ENCODE results near the gene TOB2.

Gene TOB2

GRCh38 chr22:41401781-41402648 is 44.6 kb downstream of the TOB2 start:
- FAIRE-seq (no peak), DNase-seq (ENCODE audit: insufficient read length, low spot score) (peak; percentile 69)
- TF ChIP-seq POLR2A (IDR thresholded peaks at IDR 0.05; ENCODE audit: low read depth, low read length): no peak

- no peak for TF ChIP-seq POLR2A (IDR thresholded peaks at IDR 0.05; ENCODE audit: low read depth, low read length)
- no peak for FAIRE-seq
- DNase-seq (ENCODE audit: insufficient read length, low spot score): no peak
Observed at GRCh38 chr22:41398921-41399320, 47.7 kb downstream of the TOB2 start.

GRCh38 chr22:41397143-41397811 is 49.3 kb downstream of the TOB2 start:
- DNase-seq (ENCODE audit: insufficient read length, low spot score) (no peak), FAIRE-seq (no peak)
- no peak for TF ChIP-seq POLR2A (IDR thresholded peaks at IDR 0.05; ENCODE audit: low read depth, low read length)

- DNase-seq (ENCODE audit: insufficient read length, low spot score) (no peak), FAIRE-seq (no peak)
- no peak for TF ChIP-seq POLR2A (IDR thresholded peaks at IDR 0.05; ENCODE audit: low read depth, low read length)
Observed at GRCh38 chr22:41395531-41396240, 50.9 kb downstream of the TOB2 start.

GRCh38 chr22:41394012-41394356 is 52.6 kb downstream of the TOB2 start:
- TF ChIP-seq POLR2A (IDR thresholded peaks at IDR 0.05; ENCODE audit: low read depth, low read length): no peak
- DNase-seq (ENCODE audit: insufficient read length, low spot score) (no peak), FAIRE-seq (no peak)

- DNase-seq (ENCODE audit: insufficient read length, low spot score) (no peak), FAIRE-seq (no peak)
Observed at GRCh38 chr22:41387341-41387740, 59.3 kb downstream of the TOB2 start.

GRCh38 chr22:41384128-41384527 is 62.5 kb downstream of the TOB2 start:
- no peak for FAIRE-seq
- no peak for TF ChIP-seq POLR2A (IDR thresholded peaks at IDR 0.05; ENCODE audit: low read depth, low read length)
- DNase-seq (ENCODE audit: insufficient read length, low spot score): no peak

More at GRCh38 chr22:41387341-41387740, 59.3 kb downstream of the TOB2 start:
- TF ChIP-seq POLR2A (IDR thresholded peaks at IDR 0.05; ENCODE audit: low read depth, low read length): no peak

All from H54 (cell line).